ENCODE measurements around the gene SKOR2.

- no peak for TF ChIP-seq CTCF (IDR thresholded peaks at IDR 0.05 in 2 of 3, conservative IDR thresholded peaks at IDR 0.05 in 1 of 3; ENCODE audit: borderline replicate concordance in 1 of 3, insufficient read depth in 1 of 3, low read depth in 2 of 3, low read length in 2 of 3)
- no peak for TF ChIP-seq TCF7L2 (IDR thresholded peaks at IDR 0.05; ENCODE audit: borderline replicate concordance, extremely low read depth, insufficient read depth, insufficient read length)
- TF ChIP-seq YY1 (IDR thresholded peaks at IDR 0.05; ENCODE audit: extremely low read depth, insufficient replicate concordance, low read depth, low read length), result no peak
- TF ChIP-seq MAX (IDR thresholded peaks at IDR 0.05), result no peak
- no peak for TF ChIP-seq EZH2 (IDR thresholded peaks at IDR 0.05)
- no peak for TF ChIP-seq ZNF274 (IDR thresholded peaks at IDR 0.05; ENCODE audit: low read depth, low read length)
- TF ChIP-seq POLR2A (IDR thresholded peaks at IDR 0.05; ENCODE audit: borderline replicate concordance, extremely low read depth, insufficient read depth, insufficient read length), result no peak
- TF ChIP-seq REST (IDR thresholded peaks at IDR 0.05; ENCODE audit: low read depth), result no peak
- TF ChIP-seq POLR2AphosphoS5 (IDR thresholded peaks at IDR 0.05; ENCODE audit: low read depth, low read length), result no peak
These were observed 82.5 kb downstream of the SKOR2 start for GRCh38 chr18:47168913-47169312.

Data from HCT116 (cell line).